ENCODE results near the gene HORMAD1. TPM values are rescaled to one million over a fixed set of nuclear protein-coding genes. Genes with fewer than 3 reads are reported as not detected.
A peak's percentile ranks its signal among the peaks of the same experiment; 100 is the strongest.

Gene HORMAD1
- total RNA-seq, 6 donors from 2014 or later: 0.54 to 3.0 (median 2.6) TPM; not detected in 3

- Histone ChIP-seq H3K36me3 (no peaks in the 10 kb centered on the region), H3K4me3 (no peak overlapping the region), H3K9me3 (no peaks in the 10 kb centered on the region), H3K27me3 (no peaks in the 10 kb centered on the region), H3K27ac (no peak overlapping the region), H3K4me1 (no peaks in the 10 kb centered on the region)
- no peak for DNase-seq
- ATAC-seq (ENCODE audit: low FRiP score in 2 of 2): no peak
- TF ChIP-seq, protein P1, sequence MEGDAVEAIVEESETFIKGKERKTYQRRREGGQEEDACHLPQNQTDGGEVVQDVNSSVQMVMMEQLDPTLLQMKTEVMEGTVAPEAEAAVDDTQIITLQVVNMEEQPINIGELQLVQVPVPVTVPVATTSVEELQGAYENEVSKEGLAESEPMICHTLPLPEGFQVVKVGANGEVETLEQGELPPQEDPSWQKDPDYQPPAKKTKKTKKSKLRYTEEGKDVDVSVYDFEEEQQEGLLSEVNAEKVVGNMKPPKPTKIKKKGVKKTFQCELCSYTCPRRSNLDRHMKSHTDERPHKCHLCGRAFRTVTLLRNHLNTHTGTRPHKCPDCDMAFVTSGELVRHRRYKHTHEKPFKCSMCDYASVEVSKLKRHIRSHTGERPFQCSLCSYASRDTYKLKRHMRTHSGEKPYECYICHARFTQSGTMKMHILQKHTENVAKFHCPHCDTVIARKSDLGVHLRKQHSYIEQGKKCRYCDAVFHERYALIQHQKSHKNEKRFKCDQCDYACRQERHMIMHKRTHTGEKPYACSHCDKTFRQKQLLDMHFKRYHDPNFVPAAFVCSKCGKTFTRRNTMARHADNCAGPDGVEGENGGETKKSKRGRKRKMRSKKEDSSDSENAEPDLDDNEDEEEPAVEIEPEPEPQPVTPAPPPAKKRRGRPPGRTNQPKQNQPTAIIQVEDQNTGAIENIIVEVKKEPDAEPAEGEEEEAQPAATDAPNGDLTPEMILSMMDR (IDR thresholded peaks at IDR 0.05): no peak
- TF ChIP-seq POLR2AphosphoS5 (IDR thresholded peaks at IDR 0.05) (no peak), POLR2A (IDR thresholded peaks at IDR 0.05) (no peak), EP300 (IDR thresholded peaks at IDR 0.05) (no peak)
Measured at GRCh38 chr1:150703427-150703826, 17.3 kb downstream of the HORMAD1 start.

- no peaks in the 10 kb centered on the region for H3K27me3 ChIP-seq
- no peak for TF ChIP-seq EP300 (IDR thresholded peaks at IDR 0.05)
- peak; percentile 68 to 72 for TF ChIP-seq POLR2AphosphoS5 (IDR thresholded peaks at IDR 0.05)
- TF ChIP-seq, protein P1 (IDR thresholded peaks at IDR 0.05): peak in 2 of 6 experiments; percentile 15 to 22
- peak in 1 of 4 donors; percentile 78 for TF ChIP-seq POLR2A (IDR thresholded peaks at IDR 0.05)
- H3K4me3 ChIP-seq: peak within 1 kb of the TSS; percentile 32 to 82 (median 68)
- no peaks in the 10 kb centered on the region for H3K9me3 ChIP-seq
- H3K4me1 ChIP-seq: peaks cover 8 to 28% (median 17%) of the 10 kb centered on the region in 4 donors
- DNase-seq: peak in 1 of 2 donors; percentile 98
- H3K36me3 ChIP-seq: peaks cover 4 to 24% (median 8%) of the 10 kb centered on the region in 4 donors
- ATAC-seq (ENCODE audit: low FRiP score in 2 of 2): peak; percentile 100
- 1 to 2% methylated on average over 14 to 18 of the region's 18 CpGs for WGBS, 2 donors
- peak within 1 kb of the TSS; percentile 18 to 74 (median 54) for H3K27ac ChIP-seq
Measured at GRCh38 chr1:150696995-150697927, 23.4 kb downstream of the HORMAD1 start, which contains the start of gene GOLPH3L. Gene GOLPH3L (minus strand): TSS chr1:150697154. CDS start chr1:150694838, 2,316 bp downstream.

- no peaks in the 10 kb centered on the region for H3K27me3 ChIP-seq
- H3K4me3 ChIP-seq: peak overlapping the region; percentile 32 to 82 (median 68)
- ATAC-seq (ENCODE audit: low FRiP score in 2 of 2): peak; percentile 51 to 67
- DNase-seq: no peak
- 0 to 1% methylated on average over 6 of the region's 6 CpGs for WGBS, 2 donors
- peaks cover 4 to 27% (median 10%) of the 10 kb centered on the region in 4 donors for H3K36me3 ChIP-seq
- TF ChIP-seq EP300 (IDR thresholded peaks at IDR 0.05) (no peak), POLR2AphosphoS5 (IDR thresholded peaks at IDR 0.05) (no peak), POLR2A (IDR thresholded peaks at IDR 0.05) (no peak)
- TF ChIP-seq, protein P1 (IDR thresholded peaks at IDR 0.05): no peak
- H3K27ac ChIP-seq: peak overlapping the region; percentile 18 to 74 (median 54)
- no peaks in the 10 kb centered on the region for H3K9me3 ChIP-seq
- peaks cover 8 to 28% (median 17%) of the 10 kb centered on the region in 4 donors for H3K4me1 ChIP-seq
Measured at GRCh38 chr1:150696590-150696989, 24.1 kb downstream of the HORMAD1 start.

GRCh38 chr1:150696162-150696561 lies 24.5 kb downstream of the HORMAD1 start:
- Histone ChIP-seq H3K4me1 (peaks cover 8 to 28% (median 17%) of the 10 kb centered on the region in 4 donors), H3K27me3 (no peaks in the 10 kb centered on the region), H3K27ac (peak overlapping the region in 2 of 4 donors; percentile 18 to 74), H3K4me3 (peak overlapping the region in 3 of 4 donors; percentile 63 to 82 (median 73)), H3K9me3 (no peaks in the 10 kb centered on the region), H3K36me3 (peaks cover 4 to 31% (median 12%) of the 10 kb centered on the region in 4 donors)
- TF ChIP-seq, protein P1 (IDR thresholded peaks at IDR 0.05): no peak
- TF ChIP-seq POLR2AphosphoS5 (IDR thresholded peaks at IDR 0.05) (no peak), EP300 (IDR thresholded peaks at IDR 0.05) (no peak), POLR2A (IDR thresholded peaks at IDR 0.05) (no peak)
- ATAC-seq (ENCODE audit: low FRiP score in 2 of 2) (no peak), DNase-seq (no peak)
- WGBS, 2 donors: 26 to 28% methylated on average over 1 of the region's 1 CpG
